GM12875 (cell line): ENCODE measurements around the gene ZCCHC8.
A peak's percentile ranks its signal among the peaks of the same experiment; 100 is the strongest.

Source experiments
- H3K4me3 ChIP-seq: one replicate; pipeline ENCODE4 v1.5.1; 2011; ENCODE audit warnings: low read depth, low read length, control low read depth
- TF ChIP-seq, protein P1 (sequence below): IDR thresholded peaks from 2 replicates; pipeline ENCODE4 v1.5.1; 2011; ENCODE audit warnings: low read depth, mild to moderate bottlenecking, control low read depth, inconsistent platforms, low read length, moderate library complexity, borderline replicate concordance; ENCODE audit not compliant: insufficient read depth

ZCCHC8 gene

DNA sequence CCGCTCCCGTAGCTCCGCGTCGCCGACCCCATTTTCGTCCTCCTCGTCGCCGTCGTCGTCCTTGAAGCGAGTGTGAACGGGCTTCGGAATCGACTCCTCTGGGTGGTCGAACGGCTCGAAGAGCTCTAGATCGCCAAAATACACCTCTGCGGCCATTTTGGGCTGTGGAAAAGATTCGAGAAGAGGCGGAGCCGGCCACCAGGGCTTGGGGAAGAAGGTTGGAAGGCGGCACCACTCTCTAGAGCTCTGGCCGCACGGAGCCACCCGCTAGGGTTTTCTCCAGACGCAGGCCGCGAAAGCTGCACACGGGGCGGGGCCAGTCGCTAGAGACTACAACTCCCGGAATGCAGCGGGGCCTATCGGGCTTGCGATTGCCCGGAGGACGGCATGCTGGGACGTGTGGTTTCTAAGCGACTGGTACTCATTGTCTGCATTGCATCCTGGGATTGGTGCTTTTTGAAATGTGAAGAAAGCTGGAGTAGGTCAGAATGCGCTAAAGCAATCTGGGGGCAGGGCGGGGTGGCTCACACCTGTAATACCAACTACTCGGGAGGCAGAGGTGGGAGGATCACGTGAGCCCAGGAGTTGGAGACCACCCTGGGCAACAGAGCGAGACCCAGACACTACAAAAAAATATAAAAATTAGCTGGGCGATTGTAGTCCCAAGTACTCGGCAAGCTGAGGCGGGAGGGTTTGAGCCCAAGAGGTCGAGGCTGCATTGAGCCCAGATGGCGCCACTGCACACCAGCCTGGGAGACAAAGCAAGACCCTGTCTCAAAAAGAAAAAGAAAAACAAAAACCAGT is at the start of gene ZCCHC8:
ZCCHC8 (minus strand) TSS at position 248 of the 804 bp plus-strand sequence; CDS start at position 156, 92 bp downstream.
- TF ChIP-seq, protein P1, sequence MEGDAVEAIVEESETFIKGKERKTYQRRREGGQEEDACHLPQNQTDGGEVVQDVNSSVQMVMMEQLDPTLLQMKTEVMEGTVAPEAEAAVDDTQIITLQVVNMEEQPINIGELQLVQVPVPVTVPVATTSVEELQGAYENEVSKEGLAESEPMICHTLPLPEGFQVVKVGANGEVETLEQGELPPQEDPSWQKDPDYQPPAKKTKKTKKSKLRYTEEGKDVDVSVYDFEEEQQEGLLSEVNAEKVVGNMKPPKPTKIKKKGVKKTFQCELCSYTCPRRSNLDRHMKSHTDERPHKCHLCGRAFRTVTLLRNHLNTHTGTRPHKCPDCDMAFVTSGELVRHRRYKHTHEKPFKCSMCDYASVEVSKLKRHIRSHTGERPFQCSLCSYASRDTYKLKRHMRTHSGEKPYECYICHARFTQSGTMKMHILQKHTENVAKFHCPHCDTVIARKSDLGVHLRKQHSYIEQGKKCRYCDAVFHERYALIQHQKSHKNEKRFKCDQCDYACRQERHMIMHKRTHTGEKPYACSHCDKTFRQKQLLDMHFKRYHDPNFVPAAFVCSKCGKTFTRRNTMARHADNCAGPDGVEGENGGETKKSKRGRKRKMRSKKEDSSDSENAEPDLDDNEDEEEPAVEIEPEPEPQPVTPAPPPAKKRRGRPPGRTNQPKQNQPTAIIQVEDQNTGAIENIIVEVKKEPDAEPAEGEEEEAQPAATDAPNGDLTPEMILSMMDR: no peak

DNA sequence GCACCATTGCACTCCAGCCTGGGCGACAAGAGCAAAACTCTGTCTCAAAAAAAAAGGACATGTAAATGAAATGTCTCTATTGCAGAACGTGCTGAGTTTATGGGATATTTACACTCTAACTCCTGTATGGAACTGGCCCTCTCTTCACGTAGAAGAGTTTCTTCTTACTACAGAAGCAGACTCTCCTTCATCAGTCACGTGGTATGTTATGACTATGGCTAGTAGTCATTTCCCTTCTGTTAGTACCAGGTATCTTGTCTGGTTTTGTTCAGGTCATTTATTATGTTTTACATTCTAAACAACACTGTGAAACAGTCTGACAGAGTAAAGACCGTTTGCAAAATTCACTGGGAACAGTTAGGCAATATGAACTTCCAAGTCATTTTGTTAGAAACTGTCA is 46.6 kb upstream of the ZCCHC8 start:
- TF ChIP-seq, protein P1: no peak
- H3K4me3 ChIP-seq: no peak overlapping the region

More for the DNA sequence above, at the start of gene ZCCHC8:
- H3K4me3 ChIP-seq: peak within 1 kb of the TSS; percentile 81

DNA sequence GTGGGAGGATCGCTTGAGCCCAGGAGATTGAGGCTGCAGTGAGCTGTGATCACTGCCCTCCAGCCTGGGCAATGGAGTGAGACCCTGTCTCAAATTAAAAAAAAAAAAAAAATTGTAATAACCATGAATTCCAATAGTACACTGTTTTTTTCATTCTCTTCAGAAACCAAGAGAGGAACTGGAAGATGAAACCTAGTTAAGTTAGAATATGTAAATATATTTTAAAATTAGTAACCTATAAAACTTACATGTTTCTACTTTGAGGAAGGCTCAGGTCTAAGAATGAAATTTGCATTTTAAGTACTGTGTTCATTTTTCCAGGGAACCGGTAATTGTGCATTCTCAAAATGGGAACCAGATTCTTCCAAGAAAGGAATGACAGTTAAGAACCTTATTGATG is 45.1 kb upstream of the ZCCHC8 start:
- TF ChIP-seq, protein P1: no peak
- H3K4me3 ChIP-seq: no peak overlapping the region

DNA sequence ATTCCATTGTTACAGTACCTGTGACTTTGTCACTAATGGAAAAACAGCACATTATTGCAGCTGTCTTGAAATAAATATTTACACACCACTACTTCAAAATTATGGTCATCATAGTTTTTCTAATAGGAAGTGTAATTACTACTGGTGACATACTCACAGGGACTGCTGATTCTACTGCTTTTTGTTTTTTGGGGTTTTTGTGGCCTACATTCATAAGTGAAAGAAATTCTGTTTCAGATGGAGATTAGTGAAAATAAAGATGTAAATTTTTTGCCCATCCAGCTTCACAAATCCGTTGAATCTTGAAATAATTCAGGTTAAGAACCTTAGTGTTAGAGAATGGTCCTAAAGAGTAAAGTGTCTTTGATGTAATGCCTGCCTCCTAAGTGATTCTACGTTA is 43.8 kb upstream of the ZCCHC8 start:
- H3K4me3 ChIP-seq: no peak overlapping the region
- TF ChIP-seq, protein P1: no peak

DNA sequence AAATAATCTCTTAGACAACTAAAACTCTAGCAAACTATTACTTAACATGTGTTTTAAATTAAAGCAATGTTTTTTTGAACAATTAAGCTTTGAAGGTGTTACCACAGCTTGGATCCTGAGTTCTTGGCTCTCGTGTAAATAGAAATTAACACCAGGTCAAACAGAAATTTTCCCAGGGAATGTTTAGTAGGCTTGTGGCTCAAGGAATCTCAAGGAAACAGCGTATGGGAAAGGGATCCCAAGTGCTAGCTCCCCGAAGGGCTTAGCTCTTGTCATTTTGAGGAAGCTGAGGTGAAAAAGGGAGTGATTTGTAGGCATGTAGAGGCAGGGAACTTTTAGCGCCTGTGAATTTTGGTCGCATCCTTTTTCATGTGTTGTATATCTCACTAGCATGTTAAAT is 37.8 kb upstream of the ZCCHC8 start:
- TF ChIP-seq, protein P1: no peak
- H3K4me3 ChIP-seq: no peak overlapping the region

DNA sequence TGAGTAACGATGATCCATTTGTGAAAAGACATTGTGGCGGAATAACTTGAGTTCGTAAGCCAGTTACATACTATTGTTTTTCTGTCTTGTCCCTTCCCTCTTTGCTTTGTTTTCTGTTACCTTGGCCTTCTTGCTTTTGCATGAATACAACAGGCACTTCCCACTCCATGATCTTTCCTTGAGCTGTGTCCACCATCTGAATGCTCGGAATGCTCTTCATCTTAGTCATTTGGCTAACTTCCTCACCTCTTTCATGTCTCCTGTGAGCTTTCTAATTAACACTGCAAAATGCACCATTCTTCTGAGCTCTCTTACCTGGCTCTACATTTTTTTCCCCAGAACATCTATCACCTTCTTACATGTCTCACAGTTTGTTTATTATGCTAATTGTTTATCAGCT is 36.3 kb upstream of the ZCCHC8 start:
- TF ChIP-seq, protein P1: no peak
- H3K4me3 ChIP-seq: no peak overlapping the region

DNA sequence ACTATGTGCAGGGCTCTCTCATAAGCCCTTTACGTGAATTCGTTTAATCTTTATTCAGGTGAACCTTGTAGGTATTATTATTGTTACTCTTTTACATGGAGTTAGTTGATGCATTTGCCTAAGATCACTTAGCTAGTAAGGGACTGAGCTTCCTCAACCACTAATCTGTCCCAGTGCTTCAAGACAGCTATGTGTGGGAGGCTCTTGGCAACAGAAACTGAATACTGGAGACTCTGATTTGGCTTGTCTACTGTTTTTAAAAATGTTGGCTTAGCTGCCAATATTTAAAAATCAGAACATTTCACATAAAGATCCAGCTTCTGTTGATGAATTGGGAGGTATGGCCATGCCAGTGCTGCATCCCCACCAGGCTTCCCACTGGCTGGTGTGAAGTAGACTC is 33.1 kb upstream of the ZCCHC8 start:
- TF ChIP-seq, protein P1: no peak
- no peak overlapping the region for H3K4me3 ChIP-seq
